K562 (cell line): Measurements from ENCODE around the gene USP20. TPM values are rescaled to one million over a fixed set of nuclear protein-coding genes. Genes with fewer than 3 reads are reported as not detected.

Experiments used
- GABPA ChIP-seq: fragments of 200-800 bp; sonication (Bioruptor generic); conservative IDR thresholded peaks from 2 replicates; pipeline ENCODE4 v1.6.1; 2016; ENCODE audit warnings: low read depth, missing genetic modification characterization, missing compliant biosample characterization
- JUN ChIP-seq, 2 experiments: sonication (generic) in 1 of 2; formaldehyde crosslinking in 1 of 2; IDR thresholded peaks; 2 replicates each; pipeline versions ENCODE4 v1.6.1 to v1.8.0; 2012 to 2022; ENCODE audit warnings: borderline replicate concordance in 2 of 2, mild to moderate bottlenecking in 2 of 2, improper control_type of control experiment in 1 of 2, low read depth in 1 of 2, low read length in 1 of 2, missing genetic modification reagents in 1 of 2
- MTA2 ChIP-seq: fragments of 450-650 bp; IDR thresholded peaks from 2 replicates; pipeline ENCODE4 v1.6.1; 2016; ENCODE audit warnings: low read depth
- NCOA1 ChIP-seq: fragments of 450-650 bp; IDR thresholded peaks from 2 replicates; pipeline ENCODE4 v1.6.1; 2016; ENCODE audit warnings: low read depth
- NFIC ChIP-seq: fragments of 450-650 bp; IDR thresholded peaks from 2 replicates; pipeline ENCODE4 v1.6.1; 2017; ENCODE audit warnings: mild to moderate bottlenecking, inconsistent platforms
- NFRKB ChIP-seq: fragments of 450-650 bp; IDR thresholded peaks from 2 replicates; pipeline ENCODE4 v1.6.1; 2016; ENCODE audit warnings: low read depth
- PCBP1 ChIP-seq: fragments of 200-400 bp; formaldehyde crosslinking; IDR thresholded peaks from 2 replicates; pipeline ENCODE4 v1.6.1; 2018; ENCODE audit warnings: mild to moderate bottlenecking, low read depth, low read length; ENCODE audit not compliant: poor library complexity, severe bottlenecking
- PHB2 ChIP-seq: fragments of 450-650 bp; IDR thresholded peaks from 2 replicates; pipeline ENCODE4 v1.6.1; 2017; ENCODE audit warnings: low read depth
- PTRF ChIP-seq: fragments of 450-650 bp; IDR thresholded peaks from 2 replicates; pipeline ENCODE4 v1.6.1; 2016; ENCODE audit warnings: mild to moderate bottlenecking, missing genetic modification characterization, missing compliant biosample characterization
- RB1 ChIP-seq: fragments of 450-650 bp; IDR thresholded peaks from 2 replicates; pipeline ENCODE4 v1.6.1; 2017; ENCODE audit warnings: low read depth, mild to moderate bottlenecking
- RBM25 ChIP-seq: fragments of 200-400 bp; formaldehyde crosslinking; IDR thresholded peaks from 2 replicates; pipeline ENCODE4 v1.6.1; 2018; ENCODE audit warnings: low read length, low read depth, moderate library complexity; ENCODE audit not compliant: severe bottlenecking
- SIRT6 ChIP-seq: IDR thresholded peaks from one replicate; pipeline ENCODE4 v1.6.1; 2012; ENCODE audit warnings: low read depth, mild to moderate bottlenecking, control low read depth, inconsistent platforms, low read length, moderate library complexity
- SMARCA5 ChIP-seq: fragments of 450-650 bp; IDR thresholded peaks from 2 replicates; pipeline ENCODE4 v1.6.1; 2016
- SRSF1 ChIP-seq: fragments of 200-400 bp; formaldehyde crosslinking; IDR thresholded peaks from 2 replicates; pipeline ENCODE4 v1.6.1; 2017; ENCODE audit warnings: mild to moderate bottlenecking, low read depth, low read length, moderate library complexity
- TBP ChIP-seq: optimal IDR thresholded peaks from 2 replicates; pipeline ENCODE3; 2011; ENCODE audit warnings: low read depth, low read length, improper control_type of control experiment
- polyA plus RNA-seq, 8 experiments: library from polyadenylated mRNA; depleted of rRNA in 4 of 8; stranded (reverse) in 5 of 8; unstranded in 3 of 8; fragments of >200 nt; fragmentation: Nextera tagmentation in 2 of 8; fragmentation: Illumina TruSeq in 1 of 8; extraction: Ambion mirVana in 2 of 8; extraction: Trizol in 1 of 8; gene quantifications; 2 replicates each; pipeline versions ENCODE4 v1.2.1 to v1.2.3, GENCODE V29; 2011 to 2014; ENCODE audit warnings: inconsistent platforms in 1 of 8, missing spikeins in 1 of 8
- total RNA-seq, 7 experiments: library from RNA; depleted of rRNA in 6 of 7; stranded (reverse); fragments of >200 nt in 6 of 7; fragmentation: Illumina TruSeq in 2 of 7; extraction: Trizol in 2 of 7; gene quantifications; 2 replicates each; pipeline versions ENCODE4 v1.2.1 to v1.2.3, GENCODE V29; 2011 to 2021; ENCODE audit warnings: low replicate concordance in 1 of 7
- TF ChIP-seq, protein P1 (sequence below): fragments of 200-600 bp; sonication (generic); IDR thresholded peaks from one replicate; pipeline ENCODE4 v1.6.1; 2012; ENCODE audit warnings: mild to moderate bottlenecking, low read depth, low read length, inconsistent platforms
- TF ChIP-seq, protein P2 (sequence below): fragments of 250-450 bp; sonication (Bioruptor Pico); IDR thresholded peaks from 2 replicates; pipeline ENCODE4 v1.9.0; 2021; ENCODE audit warnings: mild to moderate bottlenecking, inconsistent platforms

USP20 gene
- total and polyA plus RNA-seq, 9 of the 15 experiments (the other 6 are each of a cell fraction or from before 2014, with no cell fraction given) = 1.9 to 136 (median 49.1) TPM

GRCh38 chr9:129803676-129804060 is 31.6 kb upstream of the USP20 start (continued):
- TF ChIP-seq, protein P1, sequence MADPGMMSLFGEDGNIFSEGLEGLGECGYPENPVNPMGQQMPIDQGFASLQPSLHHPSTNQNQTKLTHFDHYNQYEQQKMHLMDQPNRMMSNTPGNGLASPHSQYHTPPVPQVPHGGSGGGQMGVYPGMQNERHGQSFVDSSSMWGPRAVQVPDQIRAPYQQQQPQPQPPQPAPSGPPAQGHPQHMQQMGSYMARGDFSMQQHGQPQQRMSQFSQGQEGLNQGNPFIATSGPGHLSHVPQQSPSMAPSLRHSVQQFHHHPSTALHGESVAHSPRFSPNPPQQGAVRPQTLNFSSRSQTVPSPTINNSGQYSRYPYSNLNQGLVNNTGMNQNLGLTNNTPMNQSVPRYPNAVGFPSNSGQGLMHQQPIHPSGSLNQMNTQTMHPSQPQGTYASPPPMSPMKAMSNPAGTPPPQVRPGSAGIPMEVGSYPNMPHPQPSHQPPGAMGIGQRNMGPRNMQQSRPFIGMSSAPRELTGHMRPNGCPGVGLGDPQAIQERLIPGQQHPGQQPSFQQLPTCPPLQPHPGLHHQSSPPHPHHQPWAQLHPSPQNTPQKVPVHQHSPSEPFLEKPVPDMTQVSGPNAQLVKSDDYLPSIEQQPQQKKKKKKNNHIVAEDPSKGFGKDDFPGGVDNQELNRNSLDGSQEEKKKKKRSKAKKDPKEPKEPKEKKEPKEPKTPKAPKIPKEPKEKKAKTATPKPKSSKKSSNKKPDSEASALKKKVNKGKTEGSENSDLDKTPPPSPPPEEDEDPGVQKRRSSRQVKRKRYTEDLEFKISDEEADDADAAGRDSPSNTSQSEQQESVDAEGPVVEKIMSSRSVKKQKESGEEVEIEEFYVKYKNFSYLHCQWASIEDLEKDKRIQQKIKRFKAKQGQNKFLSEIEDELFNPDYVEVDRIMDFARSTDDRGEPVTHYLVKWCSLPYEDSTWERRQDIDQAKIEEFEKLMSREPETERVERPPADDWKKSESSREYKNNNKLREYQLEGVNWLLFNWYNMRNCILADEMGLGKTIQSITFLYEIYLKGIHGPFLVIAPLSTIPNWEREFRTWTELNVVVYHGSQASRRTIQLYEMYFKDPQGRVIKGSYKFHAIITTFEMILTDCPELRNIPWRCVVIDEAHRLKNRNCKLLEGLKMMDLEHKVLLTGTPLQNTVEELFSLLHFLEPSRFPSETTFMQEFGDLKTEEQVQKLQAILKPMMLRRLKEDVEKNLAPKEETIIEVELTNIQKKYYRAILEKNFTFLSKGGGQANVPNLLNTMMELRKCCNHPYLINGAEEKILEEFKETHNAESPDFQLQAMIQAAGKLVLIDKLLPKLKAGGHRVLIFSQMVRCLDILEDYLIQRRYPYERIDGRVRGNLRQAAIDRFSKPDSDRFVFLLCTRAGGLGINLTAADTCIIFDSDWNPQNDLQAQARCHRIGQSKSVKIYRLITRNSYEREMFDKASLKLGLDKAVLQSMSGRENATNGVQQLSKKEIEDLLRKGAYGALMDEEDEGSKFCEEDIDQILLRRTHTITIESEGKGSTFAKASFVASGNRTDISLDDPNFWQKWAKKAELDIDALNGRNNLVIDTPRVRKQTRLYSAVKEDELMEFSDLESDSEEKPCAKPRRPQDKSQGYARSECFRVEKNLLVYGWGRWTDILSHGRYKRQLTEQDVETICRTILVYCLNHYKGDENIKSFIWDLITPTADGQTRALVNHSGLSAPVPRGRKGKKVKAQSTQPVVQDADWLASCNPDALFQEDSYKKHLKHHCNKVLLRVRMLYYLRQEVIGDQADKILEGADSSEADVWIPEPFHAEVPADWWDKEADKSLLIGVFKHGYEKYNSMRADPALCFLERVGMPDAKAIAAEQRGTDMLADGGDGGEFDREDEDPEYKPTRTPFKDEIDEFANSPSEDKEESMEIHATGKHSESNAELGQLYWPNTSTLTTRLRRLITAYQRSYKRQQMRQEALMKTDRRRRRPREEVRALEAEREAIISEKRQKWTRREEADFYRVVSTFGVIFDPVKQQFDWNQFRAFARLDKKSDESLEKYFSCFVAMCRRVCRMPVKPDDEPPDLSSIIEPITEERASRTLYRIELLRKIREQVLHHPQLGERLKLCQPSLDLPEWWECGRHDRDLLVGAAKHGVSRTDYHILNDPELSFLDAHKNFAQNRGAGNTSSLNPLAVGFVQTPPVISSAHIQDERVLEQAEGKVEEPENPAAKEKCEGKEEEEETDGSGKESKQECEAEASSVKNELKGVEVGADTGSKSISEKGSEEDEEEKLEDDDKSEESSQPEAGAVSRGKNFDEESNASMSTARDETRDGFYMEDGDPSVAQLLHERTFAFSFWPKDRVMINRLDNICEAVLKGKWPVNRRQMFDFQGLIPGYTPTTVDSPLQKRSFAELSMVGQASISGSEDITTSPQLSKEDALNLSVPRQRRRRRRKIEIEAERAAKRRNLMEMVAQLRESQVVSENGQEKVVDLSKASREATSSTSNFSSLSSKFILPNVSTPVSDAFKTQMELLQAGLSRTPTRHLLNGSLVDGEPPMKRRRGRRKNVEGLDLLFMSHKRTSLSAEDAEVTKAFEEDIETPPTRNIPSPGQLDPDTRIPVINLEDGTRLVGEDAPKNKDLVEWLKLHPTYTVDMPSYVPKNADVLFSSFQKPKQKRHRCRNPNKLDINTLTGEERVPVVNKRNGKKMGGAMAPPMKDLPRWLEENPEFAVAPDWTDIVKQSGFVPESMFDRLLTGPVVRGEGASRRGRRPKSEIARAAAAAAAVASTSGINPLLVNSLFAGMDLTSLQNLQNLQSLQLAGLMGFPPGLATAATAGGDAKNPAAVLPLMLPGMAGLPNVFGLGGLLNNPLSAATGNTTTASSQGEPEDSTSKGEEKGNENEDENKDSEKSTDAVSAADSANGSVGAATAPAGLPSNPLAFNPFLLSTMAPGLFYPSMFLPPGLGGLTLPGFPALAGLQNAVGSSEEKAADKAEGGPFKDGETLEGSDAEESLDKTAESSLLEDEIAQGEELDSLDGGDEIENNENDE = no peak
- no peak for TF ChIP-seq SMARCA5
- no peak for TF ChIP-seq NFIC
- TF ChIP-seq NCOA1 = no peak
- no peak for TF ChIP-seq RBM25
- TF ChIP-seq RB1 = no peak
- TF ChIP-seq NFRKB = no peak
- TF ChIP-seq SIRT6 = no peak
- TF ChIP-seq, protein P2, sequence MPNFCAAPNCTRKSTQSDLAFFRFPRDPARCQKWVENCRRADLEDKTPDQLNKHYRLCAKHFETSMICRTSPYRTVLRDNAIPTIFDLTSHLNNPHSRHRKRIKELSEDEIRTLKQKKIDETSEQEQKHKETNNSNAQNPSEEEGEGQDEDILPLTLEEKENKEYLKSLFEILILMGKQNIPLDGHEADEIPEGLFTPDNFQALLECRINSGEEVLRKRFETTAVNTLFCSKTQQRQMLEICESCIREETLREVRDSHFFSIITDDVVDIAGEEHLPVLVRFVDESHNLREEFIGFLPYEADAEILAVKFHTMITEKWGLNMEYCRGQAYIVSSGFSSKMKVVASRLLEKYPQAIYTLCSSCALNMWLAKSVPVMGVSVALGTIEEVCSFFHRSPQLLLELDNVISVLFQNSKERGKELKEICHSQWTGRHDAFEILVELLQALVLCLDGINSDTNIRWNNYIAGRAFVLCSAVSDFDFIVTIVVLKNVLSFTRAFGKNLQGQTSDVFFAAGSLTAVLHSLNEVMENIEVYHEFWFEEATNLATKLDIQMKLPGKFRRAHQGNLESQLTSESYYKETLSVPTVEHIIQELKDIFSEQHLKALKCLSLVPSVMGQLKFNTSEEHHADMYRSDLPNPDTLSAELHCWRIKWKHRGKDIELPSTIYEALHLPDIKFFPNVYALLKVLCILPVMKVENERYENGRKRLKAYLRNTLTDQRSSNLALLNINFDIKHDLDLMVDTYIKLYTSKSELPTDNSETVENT (CRISPR knock-in tag) = 0 out of 2 replicates have a peak, but pooled peaks have one; percentile 30
- no peak for TF ChIP-seq TBP
- no peak for TF ChIP-seq MTA2
- no peak for TF ChIP-seq GABPA (tag)
- no peak for TF ChIP-seq PTRF (tag)
- no peak for TF ChIP-seq JUN (IDR thresholded peaks at IDR 0.05; ENCODE audit: borderline replicate concordance, low read depth, low read length)
- no peak for TF ChIP-seq JUN (CRISPR knock-in tag; IDR thresholded peaks at IDR 0.05; ENCODE audit: borderline replicate concordance)
- TF ChIP-seq PHB2 = no peak
- TF ChIP-seq SRSF1 = no peak
- no peak for TF ChIP-seq PCBP1
